Upper lobe of right lung (tissue), 1 donor: ENCODE data around the gene SPSB1. TPM values are rescaled to one million over a fixed set of nuclear protein-coding genes. Genes with fewer than 3 reads are reported as not detected.

Source experiments
- ATAC-seq: fragments of 200-7000 bp; cut with Tn5 transposase; one replicate; pipeline ENCODE4 v1.9.1; 2020; ENCODE audit warnings: mild to moderate bottlenecking, moderate library complexity
- DNase-seq: peaks from one replicate; pipeline ENCODE4 v3.0.0-alpha.2; 2020
- H3K27ac ChIP-seq: fragments of 200-600 bp; one replicate; pipeline ENCODE4 v1.8.0; 2022
- H3K27me3 ChIP-seq: fragments of 200-600 bp; one replicate; pipeline ENCODE4 v1.8.0; 2022; ENCODE audit warnings: mild to moderate bottlenecking
- H3K36me3 ChIP-seq: fragments of 200-600 bp; one replicate; pipeline ENCODE4 v1.8.0; 2022
- H3K4me1 ChIP-seq: fragments of 200-600 bp; one replicate; pipeline ENCODE4 v1.8.0; 2022
- H3K4me3 ChIP-seq: fragments of 200-600 bp; one replicate; pipeline ENCODE4 v1.8.0; 2022; ENCODE audit warnings: mild to moderate bottlenecking
- H3K9me3 ChIP-seq: fragments of 200-600 bp; one replicate; pipeline ENCODE4 v1.8.0; 2022
- CTCF ChIP-seq: fragments of 200-600 bp; IDR thresholded peaks from one replicate; pipeline ENCODE4 v1.8.0; 2022; ENCODE audit warnings: antibody characterized with exemption
- intact Hi-C: fragments of 100-400 bp; cut with DNase I; formaldehyde crosslinking; loops from one replicate; pipeline ENCODE4 v1.11.0; 2022
- total RNA-seq: library from RNA; stranded (reverse); fragmentation: NEBNext Ultra II Directional; extraction: Animal tissue kit (Norgen Biotek cat#: 25700); gene quantifications from one replicate; pipeline ENCODE4 v1.2.1, GENCODE V29; 2021
- donor health status: DM: no; HTN: yes; CAD: no; lungs with severe emphysema.

The SPSB1 gene
- total RNA-seq, 1 donor from 2014 or later, result 29.0 TPM

GRCh38 chr1:9341301-9341845 lies 48.7 kb downstream of the SPSB1 start:
- H3K4me1 ChIP-seq, result peaks cover 30% of the 10 kb centered on the region
- H3K36me3 ChIP-seq, result no peaks in the 10 kb centered on the region
- H3K27me3 ChIP-seq, result no peaks in the 10 kb centered on the region
- H3K9me3 ChIP-seq, result no peaks in the 10 kb centered on the region
- DNase-seq (no peak), ATAC-seq (no peak)
- TF ChIP-seq CTCF, result no peak
- H3K4me3 ChIP-seq, result no peak overlapping the region
- no peak overlapping the region for H3K27ac ChIP-seq
- intact Hi-C loops, result no loop called here

GRCh38 chr1:9343269-9343668 lies 50.6 kb downstream of the SPSB1 start:
- ATAC-seq, result no peak
- intact Hi-C loops, result no loop called here
- Histone ChIP-seq H3K27me3 (no peaks in the 10 kb centered on the region), H3K27ac (no peak overlapping the region), H3K4me1 (peaks cover 23% of the 10 kb centered on the region), H3K36me3 (no peaks in the 10 kb centered on the region), H3K4me3 (no peak overlapping the region), H3K9me3 (no peaks in the 10 kb centered on the region)
- DNase-seq, result no peak
- no peak for TF ChIP-seq CTCF

DNA sequence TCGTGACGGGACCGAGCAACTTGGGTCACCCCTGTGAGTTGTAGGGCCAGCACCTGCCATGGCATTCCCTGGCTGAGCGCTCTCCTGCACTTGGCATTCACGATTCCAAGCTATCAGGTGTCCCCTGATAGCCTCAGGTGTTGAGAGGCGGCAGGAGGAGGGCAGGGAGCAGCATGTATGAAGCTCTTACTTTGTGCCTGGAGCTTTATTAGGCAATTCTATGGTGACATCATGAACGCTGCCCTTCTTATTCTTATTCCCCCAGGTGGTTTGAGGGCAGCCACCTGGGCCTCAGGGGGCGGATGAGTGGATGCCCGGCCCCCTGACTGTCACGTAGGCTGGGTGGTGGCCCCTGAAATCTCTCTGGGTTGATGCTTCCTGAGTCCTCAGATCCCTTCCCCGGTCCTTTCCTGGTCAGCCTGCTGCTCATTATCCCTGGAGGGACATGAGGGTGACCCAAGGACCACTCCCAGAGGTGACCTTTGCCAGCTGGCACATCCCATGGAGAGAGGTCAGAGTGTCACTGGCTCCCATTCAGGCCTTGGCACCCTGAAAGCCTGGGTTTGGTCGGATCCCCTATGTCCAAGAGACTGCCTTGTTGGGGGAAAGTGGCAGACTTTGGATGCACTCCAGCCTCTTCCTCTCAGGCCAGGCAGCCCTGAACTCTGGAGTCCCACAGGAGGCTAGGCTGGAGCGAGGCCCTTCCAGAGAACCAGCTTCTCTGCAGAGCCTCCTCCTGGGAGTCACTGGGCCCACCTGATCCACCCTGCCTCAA lies 51.9 kb downstream of the SPSB1 start:
- intact Hi-C loops, result no loop called here
- Histone ChIP-seq H3K9me3 (no peaks in the 10 kb centered on the region), H3K27me3 (no peaks in the 10 kb centered on the region), H3K4me1 (peaks cover 12% of the 10 kb centered on the region), H3K36me3 (no peaks in the 10 kb centered on the region), H3K4me3 (no peak overlapping the region), H3K27ac (no peak overlapping the region)
- no peak for ATAC-seq
- DNase-seq, result no peak
- TF ChIP-seq CTCF, result no peak

DNA sequence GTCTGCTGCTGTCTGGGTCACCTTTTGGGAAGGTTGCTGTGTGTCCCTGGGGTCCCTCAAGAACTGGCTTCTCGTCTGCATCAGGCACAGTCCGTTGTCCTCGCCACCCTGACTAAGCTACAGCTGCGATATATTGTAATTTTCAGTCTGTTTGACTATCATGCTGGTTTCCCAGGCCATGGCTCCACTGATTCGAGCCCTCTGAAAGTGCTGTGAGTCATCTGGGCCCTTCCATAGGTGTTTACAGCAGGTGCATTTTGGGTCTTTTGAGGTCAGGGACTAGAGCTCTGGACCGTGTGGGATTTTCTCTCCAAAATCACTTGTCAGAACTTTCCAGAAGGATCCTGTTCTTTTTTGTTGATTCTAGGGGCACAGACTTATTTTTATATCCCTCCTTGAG lies 52.8 kb downstream of the SPSB1 start:
- no peak for TF ChIP-seq CTCF
- ATAC-seq, result no peak

GRCh38 chr1:9345922-9346321 lies 53.2 kb downstream of the SPSB1 start:
- Histone ChIP-seq H3K36me3 (no peaks in the 10 kb centered on the region), H3K4me1 (peaks cover 3% of the 10 kb centered on the region), H3K4me3 (no peak overlapping the region), H3K27me3 (no peaks in the 10 kb centered on the region), H3K27ac (no peak overlapping the region), H3K9me3 (no peaks in the 10 kb centered on the region)
- DNase-seq (no peak), ATAC-seq (no peak)
- intact Hi-C loops, result no loop called here
- TF ChIP-seq CTCF, result no peak

More for the DNA sequence above, 52.8 kb downstream of the SPSB1 start:
- Histone ChIP-seq H3K4me1 (peaks cover 7% of the 10 kb centered on the region), H3K4me3 (no peak overlapping the region), H3K9me3 (no peaks in the 10 kb centered on the region), H3K36me3 (no peaks in the 10 kb centered on the region), H3K27me3 (no peaks in the 10 kb centered on the region), H3K27ac (no peak overlapping the region)
- intact Hi-C loops, result no loop called here
- no peak for DNase-seq
